Heart left ventricle (tissue), 16 donors: ENCODE results near the gene CEACAM1. TPM values are rescaled to one million over a fixed set of nuclear protein-coding genes. Genes with fewer than 3 reads are reported as not detected.

Experiments used
- ATAC-seq, 4 donors: fragments of 200-7000 bp; cut with Tn5 transposase; one replicate each; pipeline ENCODE4 v1.9.1; 2020 to 2022; ENCODE audit warnings: moderate library complexity in 4 of 4, mild to moderate bottlenecking in 3 of 4, moderate number of reproducible peaks in 1 of 4
- DNase-seq, 5 donors: peaks; one replicate each; pipeline ENCODE4 v3.0.0-alpha.2; 2020
- H3K27ac ChIP-seq, 12 donors: fragments of 200-600 bp; sonication (generic) in 4 of 12; one replicate each; pipeline versions ENCODE4 v1.5.0 to v1.8.0; 2016 to 2022; ENCODE audit warnings: mild to moderate bottlenecking in 2 of 12
- H3K27me3 ChIP-seq, 9 donors: fragments of 200-600 bp; sonication (generic) in 2 of 9; one replicate each; pipeline versions ENCODE4 v1.5.1 to v1.8.0; 2016 to 2022; ENCODE audit warnings: mild to moderate bottlenecking in 3 of 9
- H3K36me3 ChIP-seq, 9 donors: fragments of 200-600 bp; sonication (generic) in 2 of 9; one replicate each; pipeline versions ENCODE4 v1.5.0 to v1.8.0; 2018 to 2022; ENCODE audit warnings: mild to moderate bottlenecking in 2 of 9
- H3K4me1 ChIP-seq, 12 donors: fragments of 200-600 bp; sonication (generic) in 4 of 12; one replicate each; pipeline versions ENCODE4 v1.5.0 to v1.8.0; 2016 to 2022; ENCODE audit warnings: mild to moderate bottlenecking in 3 of 12
- H3K4me3 ChIP-seq, 12 donors: fragments of 200-600 bp; sonication (generic) in 4 of 12; one replicate each; pipeline versions ENCODE4 v1.5.0 to v1.8.0; 2017 to 2022; ENCODE audit warnings: mild to moderate bottlenecking in 9 of 12, moderate library complexity in 4 of 12
- H3K9me3 ChIP-seq, 12 donors: fragments of 200-600 bp; sonication (generic) in 4 of 12; one replicate each; pipeline versions ENCODE4 v1.5.0 to v1.8.0; 2016 to 2022; ENCODE audit warnings: mild to moderate bottlenecking in 1 of 12
- CTCF ChIP-seq, 12 donors: fragments of 200-600 bp; sonication (generic) in 4 of 12; IDR thresholded peaks; one replicate each; pipeline versions ENCODE4 v1.5.0 to v1.8.0; 2018 to 2022; ENCODE audit warnings: antibody characterized with exemption in 12 of 12, mild to moderate bottlenecking in 5 of 12
- POLR2A ChIP-seq, 2 donors: fragments of 450-650 bp; IDR thresholded peaks; one replicate each; pipeline ENCODE4 v1.6.1; 2017; ENCODE audit warnings: antibody characterized with exemption in 2 of 2, mild to moderate bottlenecking in 2 of 2, moderate library complexity in 2 of 2
- WGBS, 4 donors: extraction: QIAGEN DNeasy Blood & Tissue Kit in 2 of 4; methylation state at CpG; one replicate each; pipeline versions ENCODE4 v1.1.5 to v1.1.7; 2013 to 2018; 5-methylcytosine and 5-hydroxymethylcytosine counted together
- intact Hi-C, 10 donors: fragments of 100-400 bp; cut with DNase I; formaldehyde crosslinking; loops; one replicate each; pipeline versions ENCODE4 v1.11.1 to v1.14.2; 2022
- polyA plus RNA-seq, 2 donors: library from polyadenylated mRNA; stranded (reverse); fragments of 200-250 nt; gene quantifications; one replicate each; pipeline ENCODE4 v1.2.3, GENCODE V29; 2013
- total RNA-seq, 9 donors: library from RNA; depleted of rRNA in 2 of 9; stranded (reverse); fragments of >200 nt in 2 of 9; fragmentation: NEBNext Ultra II Directional in 3 of 9; extraction: Animal tissue kit (Norgen Biotek cat#: 25700) in 3 of 9; gene quantifications; one replicate each; pipeline versions ENCODE4 v1.1.0 to v1.2.4, GENCODE V29; 2016 to 2023
- donor health status: ischemic (EF 13 %, LVEDD 7.1; RV severe dilation, severe dysfunction).
- donor health status: healthy with polysubstance abuse.
- donor health status: DM: no; HTN: yes; CAD: no.
- donor health status: DM: no; HTN: no; CAD: no.
- donor health status: ischemic (EF 25% LVEDD 6.9; RV normal size, moderate dysfunction).
- donor health status: ischemic (EF 25% LVEDD 5.7; RV mildly dilated, moderate dysfunction).
- donor health status: healthy.
- donor health status: DM: yes; HTN: yes; CAD: no.
- donor health status: ischemic (EF 35%, LVEDD 5.7; RV mildly dilated, moderate dysfunction).
- donor health status: nonischemic (EF 11% LVEDD 7.7; RV severe dilation, severe dysfunction).
- donor health status: DM: yes; HTN: yes; CAD: no.
- donor health status: PGD.
- donor health status: ischemic (EF 29% LVEDD 5.4; RV normal size, mild dysfunction).
- donor health status: nonischemic (EF 23%, LVEDD 6.1; RV moderate dilation, normal function).

CEACAM1 gene
- total and polyA plus RNA-seq, 11 donors, result 1.3 to 8.3 (median 2.4) TPM

DNA sequence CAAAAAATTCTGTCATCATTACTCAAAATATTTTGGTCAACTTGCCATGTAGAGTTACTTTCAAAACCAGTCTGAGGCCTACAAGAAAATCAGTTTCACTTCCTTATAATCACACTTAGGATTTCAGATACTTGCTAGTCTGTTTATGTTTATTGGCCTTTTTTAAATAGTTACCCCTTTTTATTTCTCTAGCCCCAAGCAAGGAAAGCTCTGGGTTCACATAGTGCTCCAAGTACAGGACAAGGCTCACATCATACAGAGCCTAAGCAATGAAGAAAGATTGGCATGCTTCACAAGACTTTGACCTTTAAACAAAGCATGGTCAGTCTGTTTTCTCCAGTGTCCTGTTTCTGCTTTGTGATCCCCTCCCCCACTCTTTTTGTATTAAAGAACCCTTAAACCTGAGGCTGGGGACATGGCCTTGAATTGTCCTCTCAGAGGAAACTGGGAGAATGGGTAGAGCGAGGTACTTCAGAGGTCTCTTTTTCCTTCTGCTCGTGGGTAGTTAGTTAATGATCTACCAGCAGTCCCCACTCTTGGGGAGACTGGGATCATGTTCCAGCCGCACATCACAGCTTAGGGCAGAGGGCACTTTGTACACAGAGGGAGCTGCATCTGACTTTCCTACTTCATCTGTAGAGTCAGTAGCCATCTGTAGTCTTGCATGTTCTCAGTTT is 30.7 kb downstream of the CEACAM1 start:
- WGBS, 4 donors, result 61 to 81% (median 69%) methylated on average over 3 of the region's 3 CpGs
- Histone ChIP-seq H3K36me3 (no peaks in the 10 kb centered on the region), H3K4me3 (no peak overlapping the region), H3K9me3 (no peaks in the 10 kb centered on the region), H3K27me3 (no peaks in the 10 kb centered on the region), H3K4me1 (peaks cover 0 to 32% (median 13%) of the 10 kb centered on the region in 12 donors), H3K27ac (peak overlapping the region in 6 of 12 donors; percentile 2 to 69 (median 42))
- no peak for TF ChIP-seq POLR2A (IDR thresholded peaks at IDR 0.05)
- ATAC-seq (no peak), DNase-seq (no peak)
- intact Hi-C loops, result no loop called here

DNA sequence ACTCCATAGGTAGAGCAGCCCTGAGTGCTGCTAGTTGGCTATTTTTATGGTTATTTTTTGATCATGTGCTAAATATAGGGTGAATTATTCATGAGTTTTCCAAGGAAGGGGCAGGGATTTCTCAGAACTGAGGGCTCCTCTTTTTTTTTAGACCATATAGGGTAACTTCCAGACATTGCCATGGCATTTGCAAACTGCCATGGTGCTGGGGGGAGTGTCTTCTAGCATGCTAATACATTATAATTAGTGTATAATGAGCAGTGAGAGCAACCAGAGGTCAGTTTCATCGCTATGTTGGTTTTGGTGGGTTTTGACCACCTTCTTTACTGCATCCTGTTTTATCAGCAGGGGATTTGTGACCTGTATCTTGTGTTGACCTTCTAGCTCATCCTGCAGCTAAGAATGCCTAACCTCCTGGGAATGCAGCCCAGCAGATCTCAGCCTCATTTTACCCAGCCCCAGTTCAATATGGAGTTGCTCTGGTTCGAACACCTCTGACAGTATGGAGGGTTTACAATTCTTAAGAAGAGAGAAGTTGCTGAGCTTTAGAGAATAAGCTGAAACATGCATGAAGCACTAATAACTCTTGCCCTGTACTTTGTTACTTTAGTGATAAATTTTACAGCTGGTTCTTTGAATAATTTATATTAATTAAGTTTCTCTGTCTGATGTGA is 31.7 kb downstream of the CEACAM1 start:
- Histone ChIP-seq H3K36me3 (no peaks in the 10 kb centered on the region), H3K9me3 (no peaks in the 10 kb centered on the region), H3K27me3 (no peaks in the 10 kb centered on the region), H3K4me3 (no peak overlapping the region), H3K4me1 (peaks cover 0 to 32% (median 13%) of the 10 kb centered on the region in 12 donors), H3K27ac (peak overlapping the region in 1 of 12 donors; percentile 50)
- intact Hi-C loops, result no loop called here
- ATAC-seq, result no peak
- no peak for TF ChIP-seq POLR2A (IDR thresholded peaks at IDR 0.05)
- no peak for TF ChIP-seq CTCF (IDR thresholded peaks at IDR 0.05)
- DNase-seq, result no peak
- WGBS, 4 donors, result 96 to 100% (median 99%) methylated on average over 2 of the region's 2 CpGs

DNA sequence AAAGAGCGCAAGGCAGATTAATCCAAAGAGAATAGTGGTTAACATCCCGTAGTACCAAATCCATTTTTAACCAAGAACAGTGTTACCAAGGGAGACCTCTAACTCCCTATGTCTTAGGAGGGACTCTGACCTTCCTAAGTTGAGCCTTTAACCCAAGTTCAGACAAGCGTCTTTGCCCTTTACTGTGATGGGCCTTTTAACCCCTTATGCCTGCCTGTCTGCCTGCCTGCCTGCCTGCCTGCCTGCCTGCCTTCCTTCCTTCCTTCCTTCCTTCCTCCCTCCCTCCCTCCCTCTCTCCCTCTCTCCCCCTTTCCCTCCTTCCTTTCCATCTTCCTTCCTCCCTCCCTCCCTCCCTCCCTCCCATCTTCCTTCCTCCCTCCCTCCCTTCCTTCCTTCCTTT is 32.6 kb downstream of the CEACAM1 start:
- Histone ChIP-seq H3K27me3 (no peaks in the 10 kb centered on the region), H3K4me3 (no peak overlapping the region), H3K4me1 (peaks cover 0 to 32% (median 13%) of the 10 kb centered on the region in 12 donors), H3K36me3 (no peaks in the 10 kb centered on the region), H3K9me3 (no peaks in the 10 kb centered on the region), H3K27ac (no peak overlapping the region)
- DNase-seq (no peak), ATAC-seq (no peak)
- TF ChIP-seq POLR2A (IDR thresholded peaks at IDR 0.05), result no peak
- TF ChIP-seq CTCF (IDR thresholded peaks at IDR 0.05), result no peak
- intact Hi-C loops, result no loop called here
- 69 to 74% (median 71%) methylated on average over 3 of the region's 3 CpGs for WGBS, 4 donors

DNA sequence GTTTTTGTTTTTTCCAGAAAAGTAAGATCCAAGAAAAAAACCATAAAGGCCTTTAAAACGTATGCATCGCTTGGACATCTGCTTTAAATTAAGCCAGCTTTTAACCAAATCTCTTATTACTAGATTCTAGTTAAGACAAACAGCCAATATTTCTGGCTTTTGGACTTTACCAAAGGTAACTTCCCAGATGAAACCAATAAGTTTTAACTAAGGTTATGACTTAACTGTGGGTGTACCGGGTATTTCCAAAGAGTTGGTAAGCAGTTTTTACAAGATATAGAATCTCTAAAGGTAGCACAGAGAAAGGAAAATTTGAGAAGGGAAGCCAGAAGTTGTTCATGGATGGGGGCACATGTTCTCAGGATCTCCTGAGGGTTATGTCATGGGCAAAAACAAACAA is 34.0 kb downstream of the CEACAM1 start:
- no peak for DNase-seq
- 90 to 93% (median 92%) methylated on average over 3 of the region's 3 CpGs for WGBS, 4 donors
- intact Hi-C loops, result loop anchor here in 1 of 10 donors (5.0 kb wide), 1 partner anchor 37 kb away; no protein-coding TSS in a partner anchor

More for the DNA sequence above, 34.0 kb downstream of the CEACAM1 start:
- Histone ChIP-seq H3K36me3 (no peaks in the 10 kb centered on the region), H3K27ac (no peak overlapping the region), H3K4me1 (peaks cover 0 to 32% (median 13%) of the 10 kb centered on the region in 12 donors), H3K9me3 (no peaks in the 10 kb centered on the region), H3K27me3 (no peaks in the 10 kb centered on the region), H3K4me3 (no peak overlapping the region)
- no peak for ATAC-seq
- TF ChIP-seq POLR2A (IDR thresholded peaks at IDR 0.05) (no peak), CTCF (IDR thresholded peaks at IDR 0.05) (no peak)
